ENCODE results near the gene AGAP3.

Gene AGAP3

DNA sequence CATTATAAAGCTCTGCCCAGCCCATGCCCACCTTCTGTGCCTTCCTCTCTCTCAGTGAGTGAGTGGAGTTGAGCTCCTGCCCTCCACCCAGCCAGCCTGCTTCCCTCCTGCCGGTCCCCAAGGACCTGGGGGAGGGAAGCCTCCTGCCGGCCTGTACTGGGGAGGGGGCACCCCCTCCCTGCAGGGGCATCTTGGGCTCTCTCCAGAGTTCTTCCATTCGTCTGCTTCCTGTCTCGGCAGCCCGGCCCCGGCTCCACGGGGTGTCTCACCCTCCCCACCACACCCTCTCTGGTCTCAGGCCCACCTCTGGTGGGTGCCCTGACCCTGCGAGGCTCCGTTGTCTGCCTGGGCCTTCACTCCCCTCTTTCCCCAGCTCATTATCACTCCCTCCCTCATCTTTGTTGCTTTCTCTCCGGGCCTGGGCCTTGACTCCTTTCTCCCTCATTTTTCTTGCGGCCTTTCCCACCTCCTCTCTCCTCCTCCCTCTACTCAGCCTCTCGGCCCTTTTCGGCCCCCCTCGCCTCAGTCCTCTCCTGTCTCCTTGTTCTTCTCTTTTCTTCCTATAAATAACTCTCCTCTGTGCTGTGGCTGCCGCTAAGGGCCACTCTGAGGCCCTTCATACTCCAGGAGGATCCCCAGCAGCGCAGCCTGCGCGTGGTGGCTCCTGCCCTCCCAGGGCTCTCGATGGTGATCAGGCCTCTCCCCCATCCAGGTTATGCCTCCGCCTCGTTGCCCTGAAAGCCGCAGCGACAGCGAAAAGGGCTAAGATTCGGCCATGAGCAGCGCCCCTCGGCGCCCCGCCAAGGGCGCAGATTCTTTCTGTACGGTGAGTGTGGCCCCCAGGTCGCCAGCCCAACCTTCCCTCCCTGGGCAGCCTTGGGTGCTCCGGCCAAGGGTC lies 24.8 kb upstream of the AGAP3 start:
- Histone ChIP-seq H3K36me3 (ENCODE audit: control insufficient read depth in 4 of 4, insufficient read depth in 4 of 4, low read length in 3 of 4) (peaks cover 0 to 38% (median 26%) of the 10 kb centered on the region in 4 experiments), H3K4me3 (ENCODE audit: control insufficient read depth in 1 of 7, extremely low read depth in 1 of 7, insufficient read depth in 4 of 7, low read depth in 2 of 7, low read length in 6 of 7) (peak overlapping the region in 1 of 7 experiments; percentile 81), H3K27me3 (replicated peaks in 2 of 5; ENCODE audit: control insufficient read depth in 4 of 5, insufficient read depth in 5 of 5, low read length in 4 of 5) (no peaks in the 10 kb centered on the region), H3K27ac (ENCODE audit: insufficient read depth in 1 of 2, low read depth in 1 of 2, low read length in 2 of 2, poor library complexity in 1 of 2, severe bottlenecking in 2 of 2) (peak overlapping the region in 1 of 2 experiments; percentile 66), H3K4me1 (ENCODE audit: control extremely low read depth in 1 of 4, control insufficient read depth in 4 of 4, insufficient read depth in 4 of 4, low read length in 3 of 4) (peaks cover 5 to 43% (median 37%) of the 10 kb centered on the region in 4 experiments), H3K9me3 (ENCODE audit: control extremely low read depth in 1 of 5, control insufficient read depth in 4 of 5, insufficient read depth in 2 of 5, low read depth in 1 of 5, low read length in 4 of 5) (no peaks in the 10 kb centered on the region)
- ChIA-PET CTCF (interaction anchor here (0.8 to 7.2 kb wide), 8 partner anchors 10 to 51 kb away, joined by 3 to 64 read pairs (median 3); partner anchors contain the start of gene ABCB8), POLR2A (interaction anchor here (1.3 kb wide), 1 partner anchor 49 kb away, joined by 3 read pairs; no protein-coding TSS in a partner anchor)
- WGBS (ENCODE audit: insufficient coverage), result 92% methylated on average over 30 of the region's 33 CpGs
- DNase-seq, result no peak

DNA sequence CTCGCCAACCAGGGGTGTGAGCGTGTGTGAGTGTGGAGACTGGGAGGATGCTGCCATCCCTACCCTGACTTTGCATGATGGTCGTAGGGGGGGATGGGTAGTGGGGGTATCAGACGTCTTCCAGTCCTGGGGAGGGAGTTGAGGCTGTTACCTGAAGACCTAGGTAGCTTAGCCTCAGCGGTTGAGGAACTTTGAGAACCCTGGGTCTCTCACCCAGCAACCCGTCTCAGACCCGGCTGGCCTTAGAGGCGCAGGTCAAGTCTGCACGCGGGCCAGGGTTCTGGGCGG lies 24.2 kb upstream of the AGAP3 start:
- H3K4me3 ChIP-seq (ENCODE audit: control insufficient read depth in 1 of 7, extremely low read depth in 1 of 7, insufficient read depth in 4 of 7, low read depth in 2 of 7, low read length in 6 of 7), result no peak overlapping the region

DNA sequence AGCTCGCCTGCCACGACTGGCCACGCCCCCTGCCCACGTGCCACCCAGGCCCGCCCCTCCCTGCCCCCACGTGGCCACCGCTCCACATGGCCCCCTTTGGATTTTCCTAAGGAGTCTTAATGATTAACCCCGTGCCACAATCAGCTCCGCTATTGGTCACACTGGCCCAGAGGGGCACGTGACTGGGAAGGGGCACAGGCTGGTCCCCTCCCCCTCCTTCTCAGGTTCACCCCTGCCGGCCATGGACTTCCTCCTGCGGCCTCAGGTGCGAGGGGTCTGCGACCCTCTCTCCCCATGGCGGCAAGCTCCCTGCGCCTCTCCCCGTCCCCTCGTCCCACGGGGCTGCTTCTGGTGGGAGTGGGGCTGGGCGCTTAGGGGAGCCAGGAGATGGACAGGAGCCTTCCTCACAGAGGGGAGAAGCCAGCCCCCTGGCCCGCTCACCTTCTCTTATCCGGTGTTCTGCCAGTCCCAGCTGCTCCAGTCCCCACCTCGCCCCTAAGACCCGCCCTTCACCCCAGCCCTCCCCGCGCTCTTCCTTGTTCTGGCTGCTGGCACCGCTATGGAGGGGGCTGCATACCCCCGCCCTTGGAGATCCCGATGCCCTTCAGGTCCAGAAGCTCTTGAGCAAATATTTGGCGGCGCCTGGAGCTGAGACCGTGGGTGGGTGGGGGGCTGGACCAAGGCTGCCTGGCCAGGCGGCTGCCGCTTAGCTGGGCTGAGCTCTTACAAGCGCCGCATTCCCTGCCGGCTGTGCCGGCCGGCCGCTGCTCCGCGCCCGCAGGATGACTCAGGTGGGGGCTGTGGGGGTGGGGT lies 23.7 kb upstream of the AGAP3 start:
- WGBS (ENCODE audit: insufficient coverage), result 94% methylated on average over 27 of the region's 43 CpGs
- POLR2A ChIA-PET, result no interaction called here
- Histone ChIP-seq H3K9me3 (ENCODE audit: control extremely low read depth in 1 of 5, control insufficient read depth in 4 of 5, insufficient read depth in 2 of 5, low read depth in 1 of 5, low read length in 4 of 5) (no peaks in the 10 kb centered on the region), H3K36me3 (ENCODE audit: control insufficient read depth in 4 of 4, insufficient read depth in 4 of 4, low read length in 3 of 4) (peaks cover 6 to 49% (median 36%) of the 10 kb centered on the region in 4 experiments), H3K27ac (ENCODE audit: insufficient read depth in 1 of 2, low read depth in 1 of 2, low read length in 2 of 2, poor library complexity in 1 of 2, severe bottlenecking in 2 of 2) (no peak overlapping the region), H3K4me3 (ENCODE audit: control insufficient read depth in 1 of 7, extremely low read depth in 1 of 7, insufficient read depth in 4 of 7, low read depth in 2 of 7, low read length in 6 of 7) (no peak overlapping the region), H3K4me1 (ENCODE audit: control extremely low read depth in 1 of 4, control insufficient read depth in 4 of 4, insufficient read depth in 4 of 4, low read length in 3 of 4) (peaks cover 3 to 32% (median 26%) of the 10 kb centered on the region in 4 experiments), H3K27me3 (replicated peaks in 2 of 5; ENCODE audit: control insufficient read depth in 4 of 5, insufficient read depth in 5 of 5, low read length in 4 of 5) (no peaks in the 10 kb centered on the region)
- DNase-seq, result no peak
- CTCF ChIA-PET, result interaction anchor here (0.8 to 7.2 kb wide), 6 partner anchors 13 to 46 kb away, joined by 3 to 64 read pairs (median 4); partner anchors contain the start of gene ABCB8

More for the DNA sequence above, 24.2 kb upstream of the AGAP3 start:
- H3K4me1 ChIP-seq (ENCODE audit: control extremely low read depth in 1 of 4, control insufficient read depth in 4 of 4, insufficient read depth in 4 of 4, low read length in 3 of 4), result peaks cover 3 to 38% (median 31%) of the 10 kb centered on the region in 4 experiments
- peaks cover 2 to 44% (median 32%) of the 10 kb centered on the region in 4 experiments for H3K36me3 ChIP-seq (ENCODE audit: control insufficient read depth in 4 of 4, insufficient read depth in 4 of 4, low read length in 3 of 4)
- DNase-seq, result no peak
- H3K9me3 ChIP-seq (ENCODE audit: control extremely low read depth in 1 of 5, control insufficient read depth in 4 of 5, insufficient read depth in 2 of 5, low read depth in 1 of 5, low read length in 4 of 5), result no peaks in the 10 kb centered on the region
- H3K27me3 ChIP-seq (replicated peaks in 2 of 5; ENCODE audit: control insufficient read depth in 4 of 5, insufficient read depth in 5 of 5, low read length in 4 of 5), result no peaks in the 10 kb centered on the region
- CTCF ChIA-PET, result interaction anchor here (0.8 to 7.2 kb wide), 3 partner anchors 14 to 34 kb away, joined by 3 to 64 read pairs (median 5); partner anchors contain the start of gene ABCB8
- POLR2A ChIA-PET, result no interaction called here
- peak overlapping the region in 1 of 2 experiments; percentile 66 for H3K27ac ChIP-seq (ENCODE audit: insufficient read depth in 1 of 2, low read depth in 1 of 2, low read length in 2 of 2, poor library complexity in 1 of 2, severe bottlenecking in 2 of 2)
- 95% methylated on average over 9 of the region's 11 CpGs for WGBS (ENCODE audit: insufficient coverage)

DNA sequence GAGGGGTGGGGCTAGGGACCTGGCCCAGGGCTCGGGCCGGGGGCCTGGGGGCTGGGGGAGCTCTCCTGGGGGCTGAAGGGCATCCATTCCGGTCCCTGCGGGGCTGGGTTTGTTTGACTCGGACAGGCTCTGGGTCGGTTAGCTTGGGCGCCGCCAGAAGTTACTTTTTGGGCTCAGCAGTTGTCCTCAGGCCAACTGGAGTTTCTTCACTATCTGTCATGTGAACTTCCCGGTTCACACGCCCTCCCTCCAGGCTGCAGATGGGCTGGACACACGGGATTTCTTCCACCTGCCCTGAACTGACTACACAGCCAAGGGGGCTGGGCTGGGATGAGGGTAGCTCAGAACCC lies 23.1 kb upstream of the AGAP3 start:
- H3K9me3 ChIP-seq (ENCODE audit: control extremely low read depth in 1 of 5, control insufficient read depth in 4 of 5, insufficient read depth in 2 of 5, low read depth in 1 of 5, low read length in 4 of 5), result no peaks in the 10 kb centered on the region
- ChIA-PET CTCF (interaction anchor here (1.0 to 7.2 kb wide), 5 partner anchors 12 to 45 kb away, joined by 3 to 64 read pairs (median 4); no protein-coding TSS in a partner anchor), POLR2A (no interaction called here)
- no peak for DNase-seq
- peaks cover 3 to 29% (median 26%) of the 10 kb centered on the region in 4 experiments for H3K4me1 ChIP-seq (ENCODE audit: control extremely low read depth in 1 of 4, control insufficient read depth in 4 of 4, insufficient read depth in 4 of 4, low read length in 3 of 4)
- no peak overlapping the region for H3K27ac ChIP-seq (ENCODE audit: insufficient read depth in 1 of 2, low read depth in 1 of 2, low read length in 2 of 2, poor library complexity in 1 of 2, severe bottlenecking in 2 of 2)
- H3K27me3 ChIP-seq (replicated peaks in 2 of 5; ENCODE audit: control insufficient read depth in 4 of 5, insufficient read depth in 5 of 5, low read length in 4 of 5), result no peaks in the 10 kb centered on the region
- no peak overlapping the region for H3K4me3 ChIP-seq (ENCODE audit: control insufficient read depth in 1 of 7, extremely low read depth in 1 of 7, insufficient read depth in 4 of 7, low read depth in 2 of 7, low read length in 6 of 7)
- H3K36me3 ChIP-seq (ENCODE audit: control insufficient read depth in 4 of 4, insufficient read depth in 4 of 4, low read length in 3 of 4), result peaks cover 6 to 55% (median 42%) of the 10 kb centered on the region in 4 experiments
- WGBS (ENCODE audit: insufficient coverage), result 95% methylated on average over 9 of the region's 11 CpGs

DNA sequence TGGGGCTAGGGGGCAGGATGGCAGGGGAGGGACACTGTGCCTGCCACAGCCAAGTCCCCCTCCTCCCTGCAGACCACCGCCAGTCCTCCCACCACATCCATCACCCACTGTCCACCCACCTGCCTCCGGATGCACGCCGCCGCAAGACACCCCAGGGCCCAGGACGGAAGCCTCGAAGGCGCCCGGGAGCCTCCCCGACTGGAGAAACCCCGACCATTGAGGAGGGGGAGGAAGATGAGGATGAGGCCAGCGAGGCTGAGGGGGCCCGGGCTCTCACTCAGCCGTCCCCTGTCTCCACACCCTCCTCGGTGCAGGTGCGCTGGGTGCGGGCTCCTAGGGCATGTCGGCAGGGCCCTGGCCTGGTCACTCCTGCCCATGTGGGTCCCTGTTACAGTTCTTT lies 21.8 kb upstream of the AGAP3 start:
- Histone ChIP-seq H3K4me3 (ENCODE audit: control insufficient read depth in 1 of 7, extremely low read depth in 1 of 7, insufficient read depth in 4 of 7, low read depth in 2 of 7, low read length in 6 of 7) (no peak overlapping the region), H3K9me3 (ENCODE audit: control extremely low read depth in 1 of 5, control insufficient read depth in 4 of 5, insufficient read depth in 2 of 5, low read depth in 1 of 5, low read length in 4 of 5) (no peaks in the 10 kb centered on the region), H3K36me3 (ENCODE audit: control insufficient read depth in 4 of 4, insufficient read depth in 4 of 4, low read length in 3 of 4) (peaks cover 6 to 61% (median 48%) of the 10 kb centered on the region in 4 experiments), H3K4me1 (ENCODE audit: control extremely low read depth in 1 of 4, control insufficient read depth in 4 of 4, insufficient read depth in 4 of 4, low read length in 3 of 4) (peaks cover 0 to 18% (median 15%) of the 10 kb centered on the region in 4 experiments), H3K27me3 (replicated peaks in 2 of 5; ENCODE audit: control insufficient read depth in 4 of 5, insufficient read depth in 5 of 5, low read length in 4 of 5) (no peaks in the 10 kb centered on the region), H3K27ac (ENCODE audit: insufficient read depth in 1 of 2, low read depth in 1 of 2, low read length in 2 of 2, poor library complexity in 1 of 2, severe bottlenecking in 2 of 2) (no peak overlapping the region)
- DNase-seq, result no peak
- ChIA-PET CTCF (interaction anchor here (7.2 kb wide), 1 partner anchor 11 kb away, joined by 64 read pairs; no protein-coding TSS in a partner anchor), POLR2A (no interaction called here)
- WGBS (ENCODE audit: insufficient coverage), result 100% methylated on average over 10 of the region's 18 CpGs

DNA sequence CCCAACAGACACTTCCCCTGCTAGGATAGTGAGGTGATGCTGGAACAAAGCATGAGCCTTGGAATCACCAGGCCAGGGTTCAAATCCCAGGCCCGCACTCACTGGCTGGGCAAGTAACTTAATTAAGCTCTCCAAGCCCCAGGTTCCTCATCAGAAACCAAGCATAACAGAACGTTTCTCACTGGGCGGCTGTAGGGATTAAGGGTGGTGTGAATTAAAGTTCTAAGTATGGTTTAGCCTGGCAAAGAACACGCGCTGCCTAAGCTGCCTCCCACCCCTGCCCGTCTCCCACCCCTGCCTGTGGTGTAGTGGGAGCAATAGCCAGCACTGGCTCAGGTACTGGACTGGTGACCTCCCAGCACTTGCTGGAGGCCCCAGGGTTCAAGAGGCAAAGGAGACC lies 21.3 kb upstream of the AGAP3 start:
- WGBS (ENCODE audit: insufficient coverage), result 100% methylated on average over 2 of the region's 6 CpGs
- ChIA-PET POLR2A (no interaction called here), CTCF (interaction anchor here (1.5 kb wide), 1 partner anchor 29 kb away, joined by 3 read pairs; no protein-coding TSS in a partner anchor)
- DNase-seq, result no peak
- no peak overlapping the region for H3K27ac ChIP-seq (ENCODE audit: insufficient read depth in 1 of 2, low read depth in 1 of 2, low read length in 2 of 2, poor library complexity in 1 of 2, severe bottlenecking in 2 of 2)
- no peak overlapping the region for H3K4me3 ChIP-seq (ENCODE audit: control insufficient read depth in 1 of 7, extremely low read depth in 1 of 7, insufficient read depth in 4 of 7, low read depth in 2 of 7, low read length in 6 of 7)
- no peaks in the 10 kb centered on the region for H3K9me3 ChIP-seq (ENCODE audit: control extremely low read depth in 1 of 5, control insufficient read depth in 4 of 5, insufficient read depth in 2 of 5, low read depth in 1 of 5, low read length in 4 of 5)
- H3K36me3 ChIP-seq (ENCODE audit: control insufficient read depth in 4 of 4, insufficient read depth in 4 of 4, low read length in 3 of 4), result peaks cover 6 to 66% (median 53%) of the 10 kb centered on the region in 4 experiments
- no peaks in the 10 kb centered on the region for H3K27me3 ChIP-seq (replicated peaks in 2 of 5; ENCODE audit: control insufficient read depth in 4 of 5, insufficient read depth in 5 of 5, low read length in 4 of 5)
- H3K4me1 ChIP-seq (ENCODE audit: control extremely low read depth in 1 of 4, control insufficient read depth in 4 of 4, insufficient read depth in 4 of 4, low read length in 3 of 4), result peaks cover 0 to 18% (median 14%) of the 10 kb centered on the region in 4 experiments
